ENCODE results near the gene PDLIM5.

DNA sequence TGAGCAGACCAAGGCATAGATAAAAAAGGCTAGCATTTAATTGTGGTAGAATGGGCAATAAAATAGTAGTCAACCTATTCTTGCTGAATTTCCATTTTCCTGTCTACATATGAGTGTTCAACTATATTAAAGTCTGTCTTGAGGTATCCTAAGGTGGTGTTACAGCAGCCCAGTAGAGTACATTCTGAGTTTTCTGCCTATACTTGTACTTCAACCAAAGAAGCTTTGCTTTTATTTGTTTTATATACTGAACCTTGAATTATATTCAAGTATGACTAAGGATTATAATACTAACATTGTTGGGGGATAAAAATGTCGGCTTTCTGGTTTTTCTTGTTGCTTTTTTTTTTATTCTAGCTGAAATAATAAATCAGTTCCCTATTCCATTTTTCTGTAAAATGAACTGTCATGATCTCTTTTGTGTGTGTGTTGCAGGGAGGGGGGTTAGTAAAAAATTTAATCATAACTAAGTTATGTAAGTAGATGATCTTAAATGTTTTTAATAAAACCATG is 106.7 kb downstream of the PDLIM5 start:
- TF ChIP-seq, protein P1, sequence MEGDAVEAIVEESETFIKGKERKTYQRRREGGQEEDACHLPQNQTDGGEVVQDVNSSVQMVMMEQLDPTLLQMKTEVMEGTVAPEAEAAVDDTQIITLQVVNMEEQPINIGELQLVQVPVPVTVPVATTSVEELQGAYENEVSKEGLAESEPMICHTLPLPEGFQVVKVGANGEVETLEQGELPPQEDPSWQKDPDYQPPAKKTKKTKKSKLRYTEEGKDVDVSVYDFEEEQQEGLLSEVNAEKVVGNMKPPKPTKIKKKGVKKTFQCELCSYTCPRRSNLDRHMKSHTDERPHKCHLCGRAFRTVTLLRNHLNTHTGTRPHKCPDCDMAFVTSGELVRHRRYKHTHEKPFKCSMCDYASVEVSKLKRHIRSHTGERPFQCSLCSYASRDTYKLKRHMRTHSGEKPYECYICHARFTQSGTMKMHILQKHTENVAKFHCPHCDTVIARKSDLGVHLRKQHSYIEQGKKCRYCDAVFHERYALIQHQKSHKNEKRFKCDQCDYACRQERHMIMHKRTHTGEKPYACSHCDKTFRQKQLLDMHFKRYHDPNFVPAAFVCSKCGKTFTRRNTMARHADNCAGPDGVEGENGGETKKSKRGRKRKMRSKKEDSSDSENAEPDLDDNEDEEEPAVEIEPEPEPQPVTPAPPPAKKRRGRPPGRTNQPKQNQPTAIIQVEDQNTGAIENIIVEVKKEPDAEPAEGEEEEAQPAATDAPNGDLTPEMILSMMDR (optimal IDR thresholded peaks at IDR 0.05 in 1 of 3, IDR thresholded peaks at IDR 0.05 in 1 of 3, conservative IDR thresholded peaks at IDR 0.05 in 1 of 3; ENCODE audit: extremely low read depth in 1 of 3, insufficient read depth in 2 of 3, low read length in 3 of 3), result no peak
- TF ChIP-seq EZH2 (IDR thresholded peaks at IDR 0.05; ENCODE audit: low read length), result no peak
